ENCODE data around the gene BAG2. TPM values are rescaled to one million over a fixed set of nuclear protein-coding genes. Genes with fewer than 3 reads are reported as not detected.

Gene BAG2
- total RNA-seq (22.1 and 31.5 TPM in 2 replicates), polyA plus RNA-seq (21.1 and 27.3 TPM in 2 replicates), polyA minus RNA-seq (ENCODE audit: low replicate concordance) (2.5 and 3.5 TPM in 2 replicates)
- 15.0 and 20.4 TPM in 2 replicates for polyA plus RNA-seq (2012)

GRCh38 chr6:57172136-57173055 is at the start of gene BAG2:
TSS of gene BAG2 (plus strand) at chr6:57172326. CDS start at chr6:57172698, 372 bp downstream.
- Histone ChIP-seq H3K27me3 (ENCODE audit: control insufficient read depth, insufficient read depth, low read length) (no peaks in the 10 kb centered on the region), H3K4me3 (replicated peaks in 1 of 4; ENCODE audit: control extremely low read depth in 1 of 4, insufficient read depth in 1 of 4, low read depth in 3 of 4, low read length in 4 of 4) (peak within 1 kb of the TSS; percentile 63 to 97 (median 73)), H3K9me3 (ENCODE audit: control insufficient read depth, insufficient read depth, low read depth, low read length) (no peaks in the 10 kb centered on the region), H3K9ac (ENCODE audit: insufficient read depth, low read length) (peak within 1 kb of the TSS; percentile 86), H3K36me3 (ENCODE audit: control insufficient read depth, insufficient read depth, low read length) (no peaks in the 10 kb centered on the region), H3K4me1 (ENCODE audit: control insufficient read depth, extremely low read depth, insufficient read depth, low read length) (peaks cover 7% of the 10 kb centered on the region), H3K79me2 (ENCODE audit: control insufficient read depth, insufficient read depth, low read length) (peaks cover 50% of the 10 kb centered on the region), H3K4me2 (ENCODE audit: extremely low read depth, insufficient read depth, low read length) (peak within 1 kb of the TSS; percentile 94), H2AFZ (ENCODE audit: low read length) (peak within 1 kb of the TSS; percentile 89), H3K27ac (ENCODE audit: insufficient read depth, low read length) (peak within 1 kb of the TSS; percentile 92), H4K20me1 (ENCODE audit: control insufficient read depth, extremely low read depth, insufficient read depth, low read length) (no peaks in the 10 kb centered on the region)
- DNase-seq (ENCODE audit: low read depth in 2 of 2) = peak; percentile 90 to 91
- TF ChIP-seq CTCF (conservative IDR thresholded peaks at IDR 0.05 in 1 of 2, IDR thresholded peaks at IDR 0.05 in 1 of 2; ENCODE audit: low read depth in 1 of 2, low read length in 2 of 2) (no peak), EZH2 (IDR thresholded peaks at IDR 0.05; ENCODE audit: low read length, missing control alignments) (no peak)

- Histone ChIP-seq H2AFZ (ENCODE audit: low read length) (no peak overlapping the region), H3K27me3 (ENCODE audit: control insufficient read depth, insufficient read depth, low read length) (no peaks in the 10 kb centered on the region), H3K9ac (ENCODE audit: insufficient read depth, low read length) (no peak overlapping the region), H3K4me2 (ENCODE audit: extremely low read depth, insufficient read depth, low read length) (no peak overlapping the region), H3K4me3 (replicated peaks in 1 of 4; ENCODE audit: control extremely low read depth in 1 of 4, insufficient read depth in 1 of 4, low read depth in 3 of 4, low read length in 4 of 4) (no peak overlapping the region), H3K79me2 (ENCODE audit: control insufficient read depth, insufficient read depth, low read length) (peaks cover 4% of the 10 kb centered on the region), H3K9me3 (ENCODE audit: control insufficient read depth, insufficient read depth, low read depth, low read length) (no peaks in the 10 kb centered on the region), H3K36me3 (ENCODE audit: control insufficient read depth, insufficient read depth, low read length) (no peaks in the 10 kb centered on the region), H3K4me1 (ENCODE audit: control insufficient read depth, extremely low read depth, insufficient read depth, low read length) (no peaks in the 10 kb centered on the region), H4K20me1 (ENCODE audit: control insufficient read depth, extremely low read depth, insufficient read depth, low read length) (no peaks in the 10 kb centered on the region), H3K27ac (ENCODE audit: insufficient read depth, low read length) (no peak overlapping the region)
- no peak for DNase-seq (ENCODE audit: low read depth in 2 of 2)
- TF ChIP-seq EZH2 (IDR thresholded peaks at IDR 0.05; ENCODE audit: low read length, missing control alignments) (no peak), CTCF (conservative IDR thresholded peaks at IDR 0.05 in 1 of 2, IDR thresholded peaks at IDR 0.05 in 1 of 2; ENCODE audit: low read depth in 1 of 2, low read length in 2 of 2) (no peak)
These were observed 49.0 kb upstream of the BAG2 start for GRCh38 chr6:57123111-57123510.

GRCh38 chr6:57127763-57128162 is 44.4 kb upstream of the BAG2 start:
- Histone ChIP-seq H2AFZ (ENCODE audit: low read length) (no peak overlapping the region), H3K4me2 (ENCODE audit: extremely low read depth, insufficient read depth, low read length) (no peak overlapping the region), H3K27ac (ENCODE audit: insufficient read depth, low read length) (no peak overlapping the region), H3K9me3 (ENCODE audit: control insufficient read depth, insufficient read depth, low read depth, low read length) (no peaks in the 10 kb centered on the region), H3K9ac (ENCODE audit: insufficient read depth, low read length) (no peak overlapping the region), H3K79me2 (ENCODE audit: control insufficient read depth, insufficient read depth, low read length) (no peaks in the 10 kb centered on the region), H3K4me1 (ENCODE audit: control insufficient read depth, extremely low read depth, insufficient read depth, low read length) (no peaks in the 10 kb centered on the region), H4K20me1 (ENCODE audit: control insufficient read depth, extremely low read depth, insufficient read depth, low read length) (no peaks in the 10 kb centered on the region), H3K27me3 (ENCODE audit: control insufficient read depth, insufficient read depth, low read length) (no peaks in the 10 kb centered on the region), H3K36me3 (ENCODE audit: control insufficient read depth, insufficient read depth, low read length) (no peaks in the 10 kb centered on the region), H3K4me3 (replicated peaks in 1 of 4; ENCODE audit: control extremely low read depth in 1 of 4, insufficient read depth in 1 of 4, low read depth in 3 of 4, low read length in 4 of 4) (no peak overlapping the region)
- TF ChIP-seq CTCF (conservative IDR thresholded peaks at IDR 0.05 in 1 of 2, IDR thresholded peaks at IDR 0.05 in 1 of 2; ENCODE audit: low read depth in 1 of 2, low read length in 2 of 2) = no peak
- TF ChIP-seq EZH2 (IDR thresholded peaks at IDR 0.05; ENCODE audit: low read length, missing control alignments) = no peak
- DNase-seq (ENCODE audit: low read depth in 2 of 2) = peak in 1 of 2 donors; percentile 14

Measured in fibroblast of lung (primary cell).